Esophagus squamous epithelium (tissue), 4 donors: Measurements from ENCODE around the gene ABTB1.

ENCODE experiments used
- POLR2A ChIP-seq, 4 donors: fragments of 450-650 bp; IDR thresholded peaks; one replicate each; pipeline ENCODE4 v1.6.1; 2017; ENCODE audit warnings: antibody characterized with exemption in 4 of 4, mild to moderate bottlenecking in 4 of 4, moderate library complexity in 3 of 4
- TF ChIP-seq, protein P1 (sequence below), 6 experiments: fragments of 450-650 bp in 4 of 6; fragments of 200-600 bp in 2 of 6; sonication (generic) in 2 of 6; IDR thresholded peaks; one replicate each; pipeline ENCODE4 v1.5.1; 2016 to 2019; ENCODE audit warnings: antibody characterized with exemption in 6 of 6, mild to moderate bottlenecking in 4 of 6, moderate library complexity in 4 of 6

DNA sequence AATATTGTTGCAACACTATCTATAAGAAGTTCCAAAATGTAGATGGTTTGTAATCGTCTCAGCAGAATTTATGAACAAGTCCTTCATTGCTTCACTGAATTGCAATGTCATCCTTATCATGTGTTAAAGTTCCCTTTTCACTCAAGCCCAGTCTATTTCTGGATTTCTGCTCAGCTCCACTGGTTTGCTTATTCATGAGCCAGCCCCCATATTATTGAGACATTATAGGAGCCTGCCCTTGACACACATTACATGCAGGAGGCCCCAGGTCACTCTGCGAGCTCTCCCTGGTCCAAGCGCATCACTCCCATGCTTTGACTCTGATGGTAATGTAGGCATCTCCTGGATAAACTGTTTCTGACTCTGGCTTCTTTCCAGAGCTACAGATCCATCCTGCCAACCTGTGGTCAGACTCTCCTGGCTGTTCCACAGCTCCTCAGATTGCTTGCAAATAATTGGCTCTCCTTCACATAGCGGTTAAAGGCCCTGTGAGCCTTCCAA is 56.9 kb downstream of the ABTB1 start:
- TF ChIP-seq, protein P1, sequence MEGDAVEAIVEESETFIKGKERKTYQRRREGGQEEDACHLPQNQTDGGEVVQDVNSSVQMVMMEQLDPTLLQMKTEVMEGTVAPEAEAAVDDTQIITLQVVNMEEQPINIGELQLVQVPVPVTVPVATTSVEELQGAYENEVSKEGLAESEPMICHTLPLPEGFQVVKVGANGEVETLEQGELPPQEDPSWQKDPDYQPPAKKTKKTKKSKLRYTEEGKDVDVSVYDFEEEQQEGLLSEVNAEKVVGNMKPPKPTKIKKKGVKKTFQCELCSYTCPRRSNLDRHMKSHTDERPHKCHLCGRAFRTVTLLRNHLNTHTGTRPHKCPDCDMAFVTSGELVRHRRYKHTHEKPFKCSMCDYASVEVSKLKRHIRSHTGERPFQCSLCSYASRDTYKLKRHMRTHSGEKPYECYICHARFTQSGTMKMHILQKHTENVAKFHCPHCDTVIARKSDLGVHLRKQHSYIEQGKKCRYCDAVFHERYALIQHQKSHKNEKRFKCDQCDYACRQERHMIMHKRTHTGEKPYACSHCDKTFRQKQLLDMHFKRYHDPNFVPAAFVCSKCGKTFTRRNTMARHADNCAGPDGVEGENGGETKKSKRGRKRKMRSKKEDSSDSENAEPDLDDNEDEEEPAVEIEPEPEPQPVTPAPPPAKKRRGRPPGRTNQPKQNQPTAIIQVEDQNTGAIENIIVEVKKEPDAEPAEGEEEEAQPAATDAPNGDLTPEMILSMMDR (IDR thresholded peaks at IDR 0.05), result no peak
- TF ChIP-seq POLR2A (IDR thresholded peaks at IDR 0.05), result no peak
